Esophagus squamous epithelium (tissue), 5 donors: Measurements from ENCODE around the gene LDLRAD4. TPM values are rescaled to one million over a fixed set of nuclear protein-coding genes. Genes with fewer than 3 reads are reported as not detected.

Experiments
- DNase-seq: peaks from one replicate; lab custom pipeline; 2025; lab: John Stamatoyannopoulos, UW
- H3K27ac ChIP-seq, 4 donors: fragments of 200-600 bp; sonication (generic); one replicate each; pipeline ENCODE4 v1.5.1; 2016 to 2019; ENCODE audit warnings: mild to moderate bottlenecking in 1 of 4
- H3K27me3 ChIP-seq, 4 donors: fragments of 200-600 bp; sonication (generic); 1 replicate in 3 of 4; 2 replicates in 1 of 4; pipeline versions ENCODE4 v1.5.1 to v1.6.0; 2017 to 2021; ENCODE audit warnings: antibody characterized with exemption in 1 of 4
- H3K36me3 ChIP-seq, 3 donors: fragments of 200-600 bp; sonication (generic); one replicate each; pipeline ENCODE4 v1.5.1; 2016 to 2019
- H3K4me1 ChIP-seq, 3 donors: fragments of 200-600 bp; sonication (generic); one replicate each; pipeline ENCODE4 v1.5.1; 2017 to 2019
- H3K4me3 ChIP-seq, 4 donors: fragments of 200-600 bp; sonication (generic); 1 replicate in 3 of 4; 2 replicates in 1 of 4; pipeline ENCODE4 v1.5.1; 2016 to 2019; ENCODE audit warnings: mild to moderate bottlenecking in 2 of 4, moderate library complexity in 1 of 4
- H3K9me3 ChIP-seq, 3 donors: fragments of 200-600 bp; sonication (generic); one replicate each; pipeline ENCODE4 v1.5.1; 2016 to 2019
- CTCF ChIP-seq, 6 experiments: fragments of 450-650 bp in 4 of 6; fragments of 200-600 bp in 2 of 6; sonication (generic) in 2 of 6; IDR thresholded peaks; one replicate each; pipeline ENCODE4 v1.5.1; 2016 to 2019; ENCODE audit warnings: antibody characterized with exemption in 6 of 6, mild to moderate bottlenecking in 4 of 6, moderate library complexity in 4 of 6
- POLR2A ChIP-seq, 4 donors: fragments of 450-650 bp; IDR thresholded peaks; one replicate each; pipeline ENCODE4 v1.6.1; 2017; ENCODE audit warnings: antibody characterized with exemption in 4 of 4, mild to moderate bottlenecking in 4 of 4, moderate library complexity in 3 of 4
- WGBS, 2 donors: methylation state at CpG; one replicate each; pipeline ENCODE4 v1.1.5; 2018; 5-methylcytosine and 5-hydroxymethylcytosine counted together
- intact Hi-C: fragments of 100-400 bp; cut with DNase I; formaldehyde crosslinking; loops from one replicate; pipeline ENCODE4 v1.15.0; 2022
- total RNA-seq, 4 donors: library from RNA; depleted of rRNA; stranded (reverse); fragments of >200 nt; gene quantifications; one replicate each; pipeline ENCODE4 v1.1.0, GENCODE V29; 2016
- donor health status: DM: yes; HTN: yes; CAD: no.

The LDLRAD4 gene
- total RNA-seq, 4 donors from 2014 or later, result 0.91 to 17.9 (median 6.8) TPM

- DNase-seq, result no peak
- WGBS, 2 donors, result 58 to 75% methylated on average over 6 of the region's 6 CpGs
- no peak overlapping the region for H3K4me3 ChIP-seq
- no peaks in the 10 kb centered on the region for H3K9me3 ChIP-seq
- H3K27me3 ChIP-seq, result no peaks in the 10 kb centered on the region
- TF ChIP-seq POLR2A (IDR thresholded peaks at IDR 0.05) (no peak), CTCF (IDR thresholded peaks at IDR 0.05) (no peak)
- intact Hi-C loops, result no loop called here
- H3K4me1 ChIP-seq, result peaks cover 5 to 23% (median 12%) of the 10 kb centered on the region in 3 donors
- H3K27ac ChIP-seq, result no peak overlapping the region
- no peaks in the 10 kb centered on the region for H3K36me3 ChIP-seq
Observed at GRCh38 chr18:13389491-13390131, 171.1 kb downstream of the LDLRAD4 start.

- 95% methylated on average over 11 of the region's 12 CpGs; no CpG with 5 or more reads in 1 of the 2 donors for WGBS, 2 donors
- Histone ChIP-seq H3K27me3 (no peaks in the 10 kb centered on the region), H3K36me3 (no peaks in the 10 kb centered on the region), H3K9me3 (no peaks in the 10 kb centered on the region), H3K4me1 (peaks cover 5 to 23% (median 12%) of the 10 kb centered on the region in 3 donors), H3K27ac (no peak overlapping the region), H3K4me3 (no peak overlapping the region)
- intact Hi-C loops, result no loop called here
- no peak for DNase-seq
- TF ChIP-seq POLR2A (IDR thresholded peaks at IDR 0.05), result no peak
- TF ChIP-seq CTCF (IDR thresholded peaks at IDR 0.05), result no peak
Observed at GRCh38 chr18:13390196-13390595, 171.6 kb downstream of the LDLRAD4 start.

GRCh38 chr18:13390711-13391110, 172.2 kb downstream of the LDLRAD4 start:
- DNase-seq, result no peak
- WGBS, 2 donors, result 83 to 85% methylated on average over 4 of the region's 4 CpGs
- intact Hi-C loops, result no loop called here
- H3K4me3 ChIP-seq, result no peak overlapping the region
- H3K27ac ChIP-seq, result no peak overlapping the region
- no peaks in the 10 kb centered on the region for H3K9me3 ChIP-seq
- no peaks in the 10 kb centered on the region for H3K36me3 ChIP-seq
- H3K27me3 ChIP-seq, result no peaks in the 10 kb centered on the region
- H3K4me1 ChIP-seq, result peaks cover 5 to 23% (median 12%) of the 10 kb centered on the region in 3 donors
- no peak for TF ChIP-seq POLR2A (IDR thresholded peaks at IDR 0.05)
- no peak for TF ChIP-seq CTCF (IDR thresholded peaks at IDR 0.05)

GRCh38 chr18:13392029-13392750, 173.6 kb downstream of the LDLRAD4 start:
- no peak for DNase-seq

More at GRCh38 chr18:13392029-13392750, 173.6 kb downstream of the LDLRAD4 start:
- 62 to 75% methylated on average over 10 to 12 of the region's 12 CpGs for WGBS, 2 donors
- TF ChIP-seq CTCF (IDR thresholded peaks at IDR 0.05) (no peak), POLR2A (IDR thresholded peaks at IDR 0.05) (no peak)
- no peaks in the 10 kb centered on the region for H3K27me3 ChIP-seq
- no peak overlapping the region for H3K4me3 ChIP-seq
- H3K9me3 ChIP-seq, result no peaks in the 10 kb centered on the region
- peaks cover 5 to 21% (median 12%) of the 10 kb centered on the region in 3 donors for H3K4me1 ChIP-seq
- intact Hi-C loops, result no loop called here
- H3K36me3 ChIP-seq, result no peaks in the 10 kb centered on the region
- H3K27ac ChIP-seq, result no peak overlapping the region
